Activated naive CD8-positive, alpha-beta T cell (primary cell): Measurements from ENCODE around the gene ESYT1.
"Not testable (repeated sequence)": the region's sequence is repeated elsewhere in the genome, so short reads cannot be mapped to it uniquely, and the experiment has no call there.

Experiments
- H3K27ac Mint-ChIP-seq: one replicate; pipeline ENCODE4 v1.8.0; 2021; ENCODE audit warnings: mixed read lengths
- H3K27me3 Mint-ChIP-seq: one replicate; pipeline ENCODE4 v1.8.0; 2021; ENCODE audit warnings: mixed read lengths
- H3K36me3 Mint-ChIP-seq: one replicate; pipeline ENCODE4 v1.8.0; 2021; ENCODE audit warnings: mixed read lengths
- H3K4me1 Mint-ChIP-seq: one replicate; pipeline ENCODE4 v1.8.0; 2021; ENCODE audit warnings: low read depth, mixed read lengths
- H3K4me3 Mint-ChIP-seq: one replicate; pipeline ENCODE4 v1.8.0; 2021; ENCODE audit warnings: mild to moderate bottlenecking, mixed read lengths
- H3K9me3 Mint-ChIP-seq: one replicate; pipeline ENCODE4 v1.8.0; 2021; ENCODE audit warnings: low read depth, mixed read lengths

The ESYT1 gene

GRCh38 chr12:56117082-56117706 lies 10.9 kb upstream of the ESYT1 start:
- H3K36me3 Mint-ChIP-seq = peaks cover 15% of the 10 kb centered on the region
- not testable (repeated sequence) for H3K9me3 Mint-ChIP-seq, H3K27me3 Mint-ChIP-seq
- H3K4me3 Mint-ChIP-seq = peak overlapping the region; percentile 97
- H3K27ac Mint-ChIP-seq = peak overlapping the region; percentile 99
- peaks cover 33% of the 10 kb centered on the region for H3K4me1 Mint-ChIP-seq

GRCh38 chr12:56117778-56118687 lies 10.0 kb upstream of the ESYT1 start, which contains the start of gene ZC3H10:
Gene ZC3H10 (plus strand): TSS chr12:56118266. CDS start chr12:56120563, 2,297 bp downstream.
- H3K27ac Mint-ChIP-seq = peak within 1 kb of the TSS; percentile 99
- peaks cover 33% of the 10 kb centered on the region for H3K4me1 Mint-ChIP-seq
- H3K9me3 Mint-ChIP-seq = no peaks in the 10 kb centered on the region
- H3K4me3 Mint-ChIP-seq = peak within 1 kb of the TSS; percentile 97
- no peaks in the 10 kb centered on the region for H3K27me3 Mint-ChIP-seq
- H3K36me3 Mint-ChIP-seq = peaks cover 13% of the 10 kb centered on the region

DNA sequence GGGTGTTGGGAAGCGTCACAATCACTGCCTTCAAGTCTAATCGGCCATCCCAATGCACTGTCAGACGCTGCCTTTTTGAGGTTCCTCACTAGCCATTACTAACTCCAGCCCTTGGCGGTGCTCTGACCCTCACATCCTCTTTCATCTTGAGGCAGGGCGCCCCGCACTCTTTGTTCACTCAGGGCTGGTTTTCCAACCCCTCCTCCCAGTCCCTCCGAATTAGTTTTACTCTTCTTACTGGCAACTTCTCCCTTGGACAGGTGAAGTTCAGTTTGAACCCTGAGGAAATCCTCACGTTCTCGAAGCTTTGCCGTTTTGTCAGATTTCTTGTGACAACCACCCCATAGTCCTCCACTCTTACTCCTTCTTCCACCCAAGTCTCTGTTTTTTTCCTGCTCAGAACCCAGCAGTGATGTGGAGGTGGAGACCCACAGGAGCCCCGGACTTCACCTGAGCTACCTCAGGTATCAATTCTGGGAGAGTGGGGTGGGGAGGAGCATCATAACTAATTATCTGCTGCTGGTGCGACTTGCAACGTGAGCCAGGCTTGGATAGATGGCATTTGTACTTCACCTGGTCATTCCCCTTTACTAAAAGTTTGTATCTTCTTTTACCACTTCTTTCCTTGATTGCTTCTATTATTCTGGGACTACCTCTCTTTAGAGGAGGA lies 9.2 kb upstream of the ESYT1 start:
- peak overlapping the region; percentile 97 for H3K4me3 Mint-ChIP-seq
- peaks cover 36% of the 10 kb centered on the region for H3K4me1 Mint-ChIP-seq
- H3K27ac Mint-ChIP-seq = peak overlapping the region; percentile 99
- peaks cover 11% of the 10 kb centered on the region for H3K36me3 Mint-ChIP-seq
- H3K9me3 Mint-ChIP-seq = no peaks in the 10 kb centered on the region
- H3K27me3 Mint-ChIP-seq = no peaks in the 10 kb centered on the region

DNA sequence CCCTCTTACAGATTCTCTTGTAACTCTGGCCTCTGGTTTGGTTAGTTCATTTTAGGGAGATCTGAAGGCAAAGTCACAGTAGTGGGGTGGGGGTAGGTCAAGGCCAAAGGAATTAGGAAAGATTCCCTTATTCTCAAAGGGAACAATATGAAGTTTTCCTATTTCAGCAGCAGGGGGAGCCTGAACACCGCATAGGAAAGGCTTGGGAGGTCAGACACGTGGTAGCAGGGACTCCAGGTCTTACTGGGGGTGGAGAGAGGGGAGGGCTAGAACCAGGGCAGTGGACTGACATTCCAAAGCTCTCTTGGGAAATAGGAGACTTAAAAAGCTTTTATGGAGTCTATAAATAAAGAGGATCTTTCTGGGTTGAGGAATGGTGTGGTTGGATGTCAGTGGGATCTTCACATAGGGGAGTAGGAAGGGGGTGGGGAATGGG lies 8.7 kb upstream of the ESYT1 start:
- Mint-ChIP-seq H3K4me3 (peak overlapping the region; percentile 97), H3K36me3 (peaks cover 11% of the 10 kb centered on the region), H3K27me3 (no peaks in the 10 kb centered on the region), H3K27ac (peak overlapping the region; percentile 99), H3K9me3 (no peaks in the 10 kb centered on the region), H3K4me1 (peaks cover 37% of the 10 kb centered on the region)

- Mint-ChIP-seq H3K36me3 (peaks cover 11% of the 10 kb centered on the region), H3K4me3 (no peak overlapping the region), H3K4me1 (peaks cover 36% of the 10 kb centered on the region), H3K27me3 (no peaks in the 10 kb centered on the region), H3K27ac (peak overlapping the region; percentile 58), H3K9me3 (no peaks in the 10 kb centered on the region)
Measured at GRCh38 chr12:56120158-56120846, 7.8 kb upstream of the ESYT1 start.

- Mint-ChIP-seq H3K9me3 (no peaks in the 10 kb centered on the region), H3K27me3 (no peaks in the 10 kb centered on the region), H3K4me3 (no peak overlapping the region), H3K36me3 (peaks cover 11% of the 10 kb centered on the region), H3K27ac (peak overlapping the region; percentile 28), H3K4me1 (peaks cover 37% of the 10 kb centered on the region)
Measured at GRCh38 chr12:56121204-56121870, 6.7 kb upstream of the ESYT1 start.

DNA sequence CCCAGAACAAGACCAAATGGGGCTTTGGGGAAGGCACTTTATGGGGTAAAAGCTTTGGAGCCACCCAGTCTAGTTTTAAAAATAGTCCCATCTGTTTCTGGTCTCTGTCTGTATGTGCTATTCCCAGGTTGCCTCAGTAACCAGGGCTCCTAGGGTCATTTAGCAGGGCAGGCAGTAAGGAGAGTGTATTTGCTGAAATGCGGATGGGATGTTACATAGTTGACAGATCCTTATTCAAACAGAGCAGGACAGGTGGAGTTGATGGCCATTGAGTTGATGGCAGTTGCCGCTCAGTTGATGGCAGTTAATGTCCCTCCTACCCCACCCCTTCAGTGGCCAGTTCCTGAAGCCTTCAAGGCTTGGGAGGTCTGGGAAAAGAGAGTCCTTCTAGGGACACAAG lies 5.4 kb upstream of the ESYT1 start:
- Mint-ChIP-seq H3K4me3 (no peak overlapping the region), H3K27ac (peak overlapping the region; percentile 55), H3K4me1 (peaks cover 50% of the 10 kb centered on the region), H3K27me3 (no peaks in the 10 kb centered on the region), H3K9me3 (no peaks in the 10 kb centered on the region), H3K36me3 (peaks cover 3% of the 10 kb centered on the region)

- Mint-ChIP-seq H3K9me3 (no peaks in the 10 kb centered on the region), H3K27ac (no peak overlapping the region), H3K4me3 (no peak overlapping the region), H3K4me1 (peaks cover 40% of the 10 kb centered on the region), H3K36me3 (no peaks in the 10 kb centered on the region), H3K27me3 (no peaks in the 10 kb centered on the region)
Measured at GRCh38 chr12:56124133-56124532, 3.9 kb upstream of the ESYT1 start.

- peaks cover 13% of the 10 kb centered on the region for H3K36me3 Mint-ChIP-seq
- peaks cover 50% of the 10 kb centered on the region for H3K4me1 Mint-ChIP-seq
- H3K9me3 Mint-ChIP-seq = no peaks in the 10 kb centered on the region
- no peaks in the 10 kb centered on the region for H3K27me3 Mint-ChIP-seq
- H3K4me3 Mint-ChIP-seq = peak overlapping the region; percentile 94
- peak overlapping the region; percentile 88 for H3K27ac Mint-ChIP-seq
Measured at GRCh38 chr12:56126732-56127239, 1.3 kb upstream of the ESYT1 start.

- H3K36me3 Mint-ChIP-seq = peaks cover 19% of the 10 kb centered on the region
- H3K27me3 Mint-ChIP-seq = no peaks in the 10 kb centered on the region
- no peaks in the 10 kb centered on the region for H3K9me3 Mint-ChIP-seq
- peaks cover 57% of the 10 kb centered on the region for H3K4me1 Mint-ChIP-seq
- peak overlapping the region; percentile 88 for H3K27ac Mint-ChIP-seq
- peak overlapping the region; percentile 94 for H3K4me3 Mint-ChIP-seq
Measured at GRCh38 chr12:56127485-56127887, 581 bp upstream of the ESYT1 start.

- H3K4me1 Mint-ChIP-seq = peaks cover 62% of the 10 kb centered on the region
- H3K9me3 Mint-ChIP-seq = no peaks in the 10 kb centered on the region
- peak overlapping the region; percentile 94 for H3K4me3 Mint-ChIP-seq
- peaks cover 23% of the 10 kb centered on the region for H3K36me3 Mint-ChIP-seq
- H3K27ac Mint-ChIP-seq = peak overlapping the region; percentile 95
- no peaks in the 10 kb centered on the region for H3K27me3 Mint-ChIP-seq
Measured at GRCh38 chr12:56128670-56129205, 671 bp downstream of the ESYT1 start.

GRCh38 chr12:56129206-56129941 lies 1.3 kb downstream of the ESYT1 start:
- H3K4me1 Mint-ChIP-seq = peaks cover 65% of the 10 kb centered on the region
- H3K36me3 Mint-ChIP-seq = peaks cover 23% of the 10 kb centered on the region
- H3K27me3 Mint-ChIP-seq = no peaks in the 10 kb centered on the region
- H3K9me3 Mint-ChIP-seq = no peaks in the 10 kb centered on the region
- peak overlapping the region; percentile 94 for H3K4me3 Mint-ChIP-seq
- peak overlapping the region; percentile 95 for H3K27ac Mint-ChIP-seq

DNA sequence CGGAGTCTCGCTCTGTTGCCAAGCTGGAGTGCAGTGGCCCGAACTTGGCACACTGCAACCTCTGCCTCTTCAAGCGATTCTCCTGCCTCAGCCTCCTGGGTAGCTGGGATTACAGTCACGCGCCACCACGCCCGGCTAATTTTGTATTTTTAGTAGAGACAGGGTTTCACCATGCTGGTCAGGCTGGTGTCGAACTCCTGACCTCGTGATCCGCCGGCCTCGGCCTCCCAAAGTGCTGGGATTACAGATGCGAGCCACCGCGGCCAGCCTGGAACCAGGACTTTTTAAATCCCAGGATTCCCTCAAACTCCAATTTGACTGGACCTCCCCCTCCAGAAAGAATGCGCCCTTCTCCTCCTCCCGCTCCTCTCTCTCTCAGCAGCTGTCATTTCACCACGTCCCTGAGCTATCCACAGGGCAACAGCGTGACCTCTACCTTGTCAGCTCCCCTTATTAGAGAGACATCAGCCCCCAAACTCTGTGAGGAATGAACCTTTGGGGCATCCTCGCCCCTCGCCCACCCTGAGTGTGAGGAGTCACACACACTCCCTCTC lies 2.0 kb downstream of the ESYT1 start:
- H3K4me1 Mint-ChIP-seq = peaks cover 62% of the 10 kb centered on the region
- H3K9me3 Mint-ChIP-seq = no peaks in the 10 kb centered on the region
- peaks cover 23% of the 10 kb centered on the region for H3K36me3 Mint-ChIP-seq
- no peaks in the 10 kb centered on the region for H3K27me3 Mint-ChIP-seq
- H3K27ac Mint-ChIP-seq = peak overlapping the region; percentile 90
- H3K4me3 Mint-ChIP-seq = peak overlapping the region; percentile 94
